HG03045 (cell line): ENCODE data around the gene ENKUR.

Experiments
- ATAC-seq: cut with Tn5 transposase; IDR thresholded peaks from one replicate; pipeline ENCODE4 v1.9.1; 2021; ENCODE audit warnings: mild to moderate bottlenecking, moderate library complexity; ENCODE audit not compliant: unreplicated experiment

Gene ENKUR, protein sequence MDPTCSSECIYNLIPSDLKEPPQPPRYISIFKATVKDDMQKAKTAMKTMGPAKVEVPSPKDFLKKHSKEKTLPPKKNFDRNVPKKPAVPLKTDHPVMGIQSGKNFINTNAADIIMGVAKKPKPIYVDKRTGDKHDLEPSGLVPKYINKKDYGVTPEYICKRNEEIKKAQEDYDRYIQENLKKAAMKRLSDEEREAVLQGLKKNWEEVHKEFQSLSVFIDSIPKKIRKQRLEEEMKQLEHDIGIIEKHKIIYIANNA

DNA sequence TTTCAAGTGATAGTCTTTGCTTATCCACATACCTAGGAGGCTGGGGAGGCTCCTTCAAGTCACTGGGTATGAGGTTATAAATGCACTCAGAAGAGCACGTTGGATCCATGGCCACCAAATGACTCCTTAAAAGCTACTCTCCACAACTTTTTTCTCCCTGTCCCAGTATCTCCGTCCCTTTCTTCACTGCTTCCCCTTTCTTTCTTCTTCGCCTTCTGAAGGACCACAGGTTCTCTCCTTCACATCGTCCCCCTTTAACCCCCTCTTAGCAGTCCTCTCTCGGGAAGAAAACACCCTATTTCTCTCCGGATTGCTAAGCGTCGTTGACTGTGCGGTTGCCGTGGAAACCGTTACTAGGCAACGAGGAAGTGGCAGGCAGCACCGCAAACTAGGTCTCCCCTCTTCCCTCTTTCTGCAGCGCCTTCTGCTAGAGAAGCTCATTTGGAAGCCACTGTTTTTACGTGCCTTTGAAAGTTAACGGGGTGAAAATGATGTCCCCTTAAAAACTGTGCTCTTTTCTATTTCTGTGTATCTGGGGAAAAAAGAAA is at the start of gene ENKUR:
Gene ENKUR (minus strand): TSS at position 331 of the 548 bp plus-strand sequence. CDS start 222 bp downstream, at position 109.
- ATAC-seq: peak; percentile 60

DNA sequence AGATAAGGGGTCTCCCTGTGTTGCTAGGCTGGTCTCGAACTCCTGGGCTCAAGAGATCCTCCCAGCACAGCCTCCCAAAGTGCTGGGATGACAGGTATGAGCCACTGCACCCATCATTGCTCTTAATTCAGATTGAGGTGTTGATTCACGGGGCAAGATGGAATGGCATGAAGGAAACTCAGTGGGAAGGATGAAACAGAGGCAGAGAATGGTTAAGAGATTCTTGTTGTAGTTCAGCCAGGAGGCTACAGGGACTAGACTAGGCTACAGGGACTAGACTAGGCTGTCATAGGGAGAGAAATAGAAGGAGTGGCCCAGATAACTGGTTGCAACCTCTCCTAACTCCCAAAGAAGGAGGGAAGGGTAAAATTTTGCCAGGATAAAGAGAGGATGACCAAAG is 48.4 kb upstream of the ENKUR start:
- no peak for ATAC-seq

DNA sequence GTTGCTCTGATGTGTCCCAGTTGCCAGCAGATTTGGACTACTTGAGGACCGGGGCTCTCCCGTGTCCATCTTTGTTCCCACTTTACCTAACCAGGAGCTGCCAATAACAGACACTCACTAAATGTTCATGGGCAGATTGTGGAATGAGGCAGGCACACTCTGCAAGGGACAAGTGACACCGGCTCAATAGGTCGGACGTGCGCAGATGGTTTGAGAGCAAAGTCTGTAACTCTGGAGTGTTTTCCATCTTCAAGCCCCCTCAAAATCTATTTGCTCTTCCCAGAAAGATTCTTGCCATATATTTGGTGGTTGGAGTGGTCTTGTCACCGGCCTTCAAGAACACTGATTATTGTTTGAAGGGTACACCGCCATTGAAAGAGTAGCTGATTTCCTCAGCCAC is 47.7 kb upstream of the ENKUR start:
- no peak for ATAC-seq

DNA sequence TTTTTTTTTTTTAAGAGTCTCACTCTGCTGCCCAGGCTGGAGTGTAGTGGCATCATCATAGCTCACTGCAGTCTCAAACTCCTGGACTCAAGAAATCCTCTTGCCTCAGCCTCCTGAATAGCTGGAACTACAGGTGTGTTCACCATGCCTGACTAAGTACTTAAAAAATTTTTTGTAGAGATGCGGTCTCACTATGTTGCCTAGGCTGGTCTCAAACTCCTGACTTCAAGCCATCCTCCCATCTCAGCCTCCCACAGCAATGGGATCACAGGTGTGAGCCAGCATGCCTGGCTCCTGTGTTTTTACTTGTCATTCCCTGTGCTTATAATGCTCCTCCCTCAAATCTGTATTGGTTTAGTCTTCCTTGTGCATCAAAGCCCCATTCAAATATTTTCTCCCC is 47.2 kb upstream of the ENKUR start:
- ATAC-seq: no peak

DNA sequence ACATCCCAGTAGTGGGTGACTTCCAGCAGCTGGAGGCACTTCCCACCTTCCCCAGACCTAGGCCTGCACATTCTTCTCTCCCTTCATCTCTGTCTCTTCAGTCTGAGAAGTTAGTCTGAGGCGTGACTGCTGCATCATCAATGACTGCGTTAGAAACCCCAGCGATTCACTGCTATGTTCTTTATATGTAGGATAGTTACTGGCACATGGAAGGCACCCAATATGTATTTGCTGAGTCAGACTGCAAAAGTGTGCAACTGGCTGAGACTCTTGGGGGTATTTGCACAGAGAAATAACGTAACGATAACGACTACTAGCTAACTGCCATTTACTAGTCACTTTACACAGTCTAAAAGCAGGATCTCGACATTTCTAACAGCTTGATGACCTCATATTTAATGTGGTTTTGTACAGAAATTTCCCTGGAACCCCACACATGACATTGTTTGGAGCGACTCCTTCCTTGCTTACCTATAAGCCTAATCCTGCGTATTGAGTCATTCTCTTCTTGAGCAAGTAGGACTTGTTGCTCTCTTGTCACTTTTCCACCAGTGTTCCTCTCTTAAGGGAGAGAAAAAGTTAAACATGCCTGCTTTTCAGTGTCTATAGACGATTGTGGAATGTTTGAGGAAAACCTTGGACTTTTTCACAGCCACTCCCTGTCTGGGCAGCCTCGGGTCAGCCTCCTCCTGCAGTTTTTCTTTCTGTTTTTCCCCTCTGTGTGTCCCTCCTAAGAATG is 45.9 kb upstream of the ENKUR start:
- no peak for ATAC-seq

DNA sequence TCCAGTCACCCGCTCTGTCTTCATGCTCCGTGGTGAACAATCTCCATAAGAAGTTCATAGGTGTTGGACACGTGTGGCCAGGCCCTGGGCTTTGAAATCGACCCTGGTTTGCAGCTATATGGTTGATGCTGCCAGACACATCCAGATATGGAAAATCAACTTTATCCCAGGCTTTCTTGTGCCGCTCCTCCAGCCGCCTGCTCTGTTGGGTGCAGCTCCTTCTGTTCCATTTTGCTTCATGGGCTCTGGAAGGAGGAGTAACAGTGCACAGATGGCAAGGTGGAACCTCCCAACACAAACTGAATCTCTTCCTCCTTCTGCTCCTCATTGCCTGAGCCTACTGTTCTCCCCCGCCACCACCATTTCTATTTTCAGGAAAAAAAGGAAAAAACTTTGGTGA is 45.2 kb upstream of the ENKUR start:
- no peak for ATAC-seq

DNA sequence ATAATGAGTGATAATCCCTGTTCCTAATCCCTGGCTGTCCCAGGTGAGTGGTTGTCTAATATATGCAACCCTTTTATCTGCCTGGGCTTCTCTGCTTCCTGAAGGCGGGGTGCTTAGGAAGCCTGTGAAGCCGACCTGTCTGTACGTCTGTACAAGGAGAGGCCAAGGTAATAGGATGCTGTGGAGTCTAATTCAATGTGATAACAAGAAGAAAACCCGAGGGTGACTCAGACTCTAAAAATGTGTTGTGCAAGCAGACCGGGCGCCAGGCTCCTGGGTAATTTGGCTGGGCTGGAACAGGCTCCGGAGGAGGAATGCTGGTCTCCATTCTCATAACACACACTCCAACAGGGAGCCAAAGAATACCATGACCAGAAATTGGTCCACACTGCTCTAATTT is 44.0 kb upstream of the ENKUR start:
- ATAC-seq: no peak

DNA sequence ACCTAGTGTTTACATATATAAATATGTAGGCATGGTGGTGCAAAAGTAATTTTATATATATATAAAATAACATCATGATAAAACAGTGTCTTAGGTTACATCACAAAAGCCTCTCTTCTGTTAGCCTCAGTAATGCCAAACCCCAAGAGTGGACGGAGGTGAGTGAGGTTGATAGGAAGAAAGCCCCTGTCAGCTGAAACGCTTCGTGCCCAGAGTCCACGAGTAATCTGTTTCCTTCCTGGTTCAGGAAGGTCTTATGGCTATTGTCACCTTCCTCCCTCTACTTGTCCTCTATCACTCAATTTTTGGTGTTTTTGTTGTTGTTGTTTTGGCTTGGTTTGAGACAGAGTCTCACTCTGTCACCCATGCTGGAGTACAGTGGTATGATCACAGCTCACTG is 41.9 kb upstream of the ENKUR start:
- no peak for ATAC-seq

DNA sequence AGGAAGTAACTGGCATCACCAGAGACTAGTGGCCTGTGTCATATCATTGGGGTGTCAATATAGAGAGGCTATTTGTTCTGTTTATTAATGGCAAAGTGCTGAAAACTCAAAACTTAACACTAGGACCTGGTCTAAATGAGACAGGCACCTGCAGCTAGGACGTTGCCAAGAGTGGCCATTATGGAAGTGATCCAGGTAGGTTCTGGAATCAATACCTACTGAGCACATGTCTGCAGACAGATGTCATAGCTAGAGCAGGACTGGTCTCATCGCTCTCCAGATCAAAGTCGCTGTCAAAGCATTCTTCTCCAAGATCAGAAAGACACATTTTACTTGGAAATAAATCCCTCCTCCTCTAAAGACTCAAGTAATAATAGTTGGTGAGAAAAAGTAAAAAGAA is 40.8 kb upstream of the ENKUR start:
- ATAC-seq: no peak

DNA sequence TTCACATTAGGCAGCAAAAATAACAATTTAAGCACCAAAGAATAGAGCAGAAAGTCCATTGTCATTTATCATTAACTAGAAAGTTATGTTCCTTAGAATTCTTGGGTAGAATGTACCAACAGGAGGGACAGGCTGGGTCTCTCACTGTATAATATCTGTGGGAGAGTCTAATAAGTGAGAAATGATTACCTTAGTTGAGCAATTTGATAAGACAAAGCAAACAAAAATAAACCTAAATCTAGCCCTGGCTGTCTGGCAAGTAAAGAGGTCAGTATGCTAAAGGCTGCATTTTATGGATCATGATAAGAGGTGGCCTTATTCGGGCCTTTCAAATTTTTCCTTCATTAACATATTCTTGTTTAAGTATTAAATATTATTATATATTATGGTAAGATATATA is 36.1 kb upstream of the ENKUR start:
- no peak for ATAC-seq

DNA sequence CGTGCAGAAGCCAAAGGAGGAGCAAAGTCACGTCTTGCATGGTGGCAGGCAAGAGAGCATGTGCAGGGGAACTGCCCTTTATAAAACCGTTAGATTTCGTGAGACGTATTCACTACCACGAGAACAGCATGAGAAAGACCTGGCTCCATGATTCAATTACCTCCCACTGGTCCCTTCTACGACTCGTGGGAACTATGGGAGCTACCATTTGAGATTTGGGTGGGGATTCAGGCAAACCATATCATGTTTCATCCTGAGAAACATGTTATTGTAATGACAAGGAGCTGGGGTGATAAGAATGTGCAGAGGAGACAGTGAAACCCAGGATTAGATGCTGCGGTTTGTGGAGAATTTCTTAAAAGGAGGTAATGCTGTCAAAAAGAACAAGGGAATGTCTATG is 34.4 kb upstream of the ENKUR start:
- ATAC-seq: no peak

DNA sequence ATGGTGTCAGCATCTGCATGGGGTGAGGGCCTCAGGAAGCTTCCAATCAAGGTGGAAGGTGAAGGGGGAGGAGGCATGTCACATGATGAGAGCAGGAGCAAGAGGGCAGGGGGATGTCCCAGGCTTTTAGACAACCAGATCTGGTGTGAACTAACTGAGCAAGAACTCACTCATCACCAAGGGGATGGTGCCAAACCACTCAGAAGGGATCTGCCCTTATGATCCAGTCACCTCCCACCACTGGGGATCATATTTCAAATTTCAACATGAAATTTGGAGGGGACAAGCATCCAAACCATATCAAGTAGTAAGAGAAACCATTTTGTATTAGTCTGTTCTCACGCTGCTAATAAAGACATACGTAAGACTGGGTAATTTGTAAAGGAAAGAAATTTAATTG is 34.0 kb upstream of the ENKUR start:
- no peak for ATAC-seq

DNA sequence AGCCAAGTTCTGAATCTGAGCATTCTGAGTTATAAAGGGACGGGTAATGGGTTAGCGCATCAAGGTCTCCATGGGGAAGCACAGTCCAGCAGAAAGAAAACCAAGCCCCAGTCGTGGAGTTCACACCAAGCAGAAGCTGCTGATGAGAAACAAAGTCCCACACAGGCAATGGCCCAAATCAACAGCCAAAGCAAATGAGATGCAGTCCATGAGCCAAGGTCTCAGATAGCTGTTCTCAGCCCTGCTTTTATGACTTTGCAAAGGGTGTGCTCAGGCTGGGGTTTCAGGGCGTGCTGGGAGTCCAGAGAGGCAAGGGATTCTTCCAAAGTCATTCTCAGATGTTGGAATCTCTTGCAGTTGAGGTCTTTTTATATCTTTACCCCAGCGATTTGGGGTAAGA is 32.5 kb upstream of the ENKUR start:
- ATAC-seq: no peak

DNA sequence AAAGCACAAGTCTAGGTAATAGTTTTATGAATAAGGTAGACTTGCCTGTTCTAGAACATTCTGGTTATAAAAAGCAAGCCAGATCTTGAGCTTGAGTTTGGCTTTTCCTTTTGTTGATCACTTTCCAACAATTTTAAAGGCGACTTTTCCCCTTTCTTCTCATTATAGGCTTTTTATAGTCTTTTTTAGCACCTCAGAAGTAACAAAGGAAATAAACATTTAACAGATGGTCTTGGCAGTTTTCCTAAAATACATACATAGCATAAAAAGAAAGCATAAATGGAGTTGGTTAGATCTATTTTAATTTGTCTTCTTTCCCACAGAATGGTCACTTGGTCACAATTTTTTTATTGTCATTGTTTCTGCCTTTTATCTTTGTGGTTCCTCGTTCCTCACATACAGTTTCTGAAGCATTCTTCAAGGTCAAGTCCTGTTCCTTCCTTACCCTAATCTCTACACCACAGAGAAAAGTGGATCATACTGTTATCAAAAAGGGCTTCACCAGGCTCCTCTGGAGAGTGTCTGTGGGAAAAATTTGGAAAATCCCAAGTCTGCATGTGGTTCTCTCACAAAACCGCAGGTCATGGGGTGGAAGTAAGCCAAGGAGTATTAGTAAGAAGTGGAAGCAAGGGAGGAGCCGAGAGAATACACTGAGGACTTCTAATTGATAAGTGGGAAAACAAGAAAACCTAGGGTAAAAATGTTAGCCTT is 31.8 kb upstream of the ENKUR start:
- ATAC-seq: no peak

DNA sequence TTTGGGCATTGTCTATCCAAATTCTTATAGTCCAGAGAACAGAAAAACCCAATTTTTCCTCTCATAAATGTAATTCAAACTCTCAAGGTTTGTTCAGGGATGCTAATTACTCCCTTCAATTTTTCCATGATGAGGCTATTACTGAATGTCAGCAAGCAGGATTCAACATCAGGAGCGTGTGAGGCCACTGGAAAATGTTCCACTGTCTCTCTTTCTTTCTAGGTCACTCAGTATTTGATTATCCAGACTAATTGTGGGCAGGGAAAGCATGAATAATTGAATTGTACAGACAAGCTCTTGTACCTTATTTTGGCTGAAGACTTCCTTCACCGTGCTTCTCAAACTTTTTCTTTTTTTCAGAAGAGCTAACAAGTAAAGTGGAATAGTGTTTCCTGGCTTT is 31.1 kb upstream of the ENKUR start:
- ATAC-seq: no peak

DNA sequence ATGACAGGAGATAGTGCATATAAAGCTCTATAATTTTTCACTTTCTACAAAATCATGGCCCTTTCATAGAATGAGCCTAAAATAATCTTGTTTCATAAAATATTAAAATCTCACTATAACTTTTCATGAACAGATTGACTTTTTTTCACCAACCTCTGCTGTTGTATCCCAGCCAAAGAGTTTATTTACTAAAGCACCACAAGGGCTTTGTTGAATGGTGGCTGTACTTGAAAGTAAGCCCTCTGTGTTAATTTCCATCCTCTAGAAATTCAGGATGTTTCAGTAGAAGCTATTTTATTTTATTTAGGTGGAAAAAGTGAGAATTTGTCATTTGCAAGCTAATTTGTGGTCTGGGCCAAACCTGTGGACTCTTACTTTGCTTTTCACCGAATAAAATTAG is 30.7 kb upstream of the ENKUR start:
- no peak for ATAC-seq

DNA sequence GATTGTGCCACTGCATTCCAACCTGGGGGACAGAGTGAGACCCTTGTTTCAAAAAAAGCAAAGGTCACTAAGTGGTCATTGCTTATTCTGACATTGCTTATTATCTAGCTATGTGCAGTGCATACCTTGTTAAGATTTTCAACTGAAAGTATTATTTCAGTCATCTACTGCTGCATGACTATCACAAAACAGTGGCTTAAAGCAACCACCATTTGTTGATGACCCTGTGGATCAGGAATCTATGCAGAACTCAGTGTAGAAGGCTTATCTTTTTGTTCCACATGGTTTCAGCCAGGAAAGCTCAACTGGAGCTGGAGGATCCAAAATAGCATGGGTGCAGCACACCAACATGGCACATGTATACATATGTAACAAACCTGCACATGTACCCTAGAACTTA is 23.6 kb upstream of the ENKUR start:
- ATAC-seq: no peak

DNA sequence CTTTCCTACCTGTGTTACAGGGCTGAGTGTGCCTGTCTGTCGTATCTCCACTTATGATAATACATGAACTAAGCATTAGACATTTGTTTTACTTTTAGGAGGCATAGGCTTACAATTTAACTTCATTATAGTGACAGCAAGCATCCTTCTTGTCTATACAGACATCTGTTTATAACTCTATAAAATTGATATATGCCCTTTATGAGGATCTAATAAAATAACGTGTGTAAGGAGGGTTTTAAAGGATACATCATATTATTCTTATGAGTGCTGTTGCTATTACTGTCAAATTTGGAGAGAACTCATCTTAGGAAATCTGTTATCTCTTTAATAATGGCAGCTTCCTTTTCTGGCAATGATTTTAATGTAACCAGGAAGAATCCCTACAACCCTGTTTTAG is 22.4 kb upstream of the ENKUR start:
- no peak for ATAC-seq

DNA sequence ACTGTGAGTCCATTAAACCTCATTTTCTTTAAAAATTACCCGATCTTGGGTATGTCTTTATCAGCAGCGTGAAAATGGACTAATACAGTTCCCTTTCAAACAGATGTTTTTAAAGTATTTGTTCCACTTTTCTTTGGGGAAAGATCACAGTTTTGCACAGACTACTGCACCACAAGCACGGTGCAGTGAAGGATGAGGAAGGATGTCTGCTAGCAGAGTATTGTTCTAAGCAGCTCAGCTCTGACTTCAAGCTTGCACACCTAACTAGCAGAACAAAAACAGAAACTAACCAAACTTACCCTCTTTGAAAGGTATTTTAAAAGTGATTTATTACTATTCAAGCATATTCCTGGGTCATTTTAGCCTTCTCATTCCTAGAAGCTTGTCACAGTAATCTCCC is 20.4 kb upstream of the ENKUR start:
- ATAC-seq: no peak

DNA sequence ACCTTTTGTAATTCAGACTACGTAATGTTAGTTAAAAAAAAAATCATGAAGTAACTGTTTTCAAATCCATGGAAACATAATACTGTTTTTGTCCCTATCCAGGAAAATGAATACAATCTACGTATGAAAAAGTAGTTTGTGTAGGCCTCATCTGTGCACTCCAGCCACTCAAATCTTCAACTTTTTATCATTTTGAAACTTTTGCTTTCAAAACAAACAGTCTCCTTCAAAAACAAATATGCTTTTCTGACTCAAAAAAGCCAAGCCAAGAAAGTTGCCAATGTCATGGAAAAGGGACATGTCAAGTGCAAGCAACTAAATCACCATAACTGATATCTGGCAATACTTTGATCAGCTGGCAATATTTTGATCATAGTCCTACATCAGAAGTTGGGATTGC is 13.6 kb upstream of the ENKUR start:
- no peak for ATAC-seq

DNA sequence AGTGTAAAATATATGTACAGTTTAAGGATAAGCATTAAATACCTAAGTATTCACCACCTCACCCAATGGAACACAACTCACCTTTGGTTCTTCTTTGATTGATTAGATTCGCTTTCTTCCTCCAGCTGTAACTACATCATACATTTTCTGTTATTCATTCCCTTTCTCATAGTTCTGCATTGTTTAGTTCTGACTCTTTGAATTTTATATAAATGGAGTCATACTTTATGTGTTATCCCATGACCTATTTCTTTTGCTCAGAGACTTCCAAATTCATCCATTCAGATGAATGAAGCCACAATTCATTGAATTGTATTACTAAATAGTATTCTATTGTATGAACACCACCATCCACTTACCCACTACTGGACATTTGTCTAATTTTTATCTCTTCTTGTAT is 12.8 kb upstream of the ENKUR start:
- no peak for ATAC-seq

DNA sequence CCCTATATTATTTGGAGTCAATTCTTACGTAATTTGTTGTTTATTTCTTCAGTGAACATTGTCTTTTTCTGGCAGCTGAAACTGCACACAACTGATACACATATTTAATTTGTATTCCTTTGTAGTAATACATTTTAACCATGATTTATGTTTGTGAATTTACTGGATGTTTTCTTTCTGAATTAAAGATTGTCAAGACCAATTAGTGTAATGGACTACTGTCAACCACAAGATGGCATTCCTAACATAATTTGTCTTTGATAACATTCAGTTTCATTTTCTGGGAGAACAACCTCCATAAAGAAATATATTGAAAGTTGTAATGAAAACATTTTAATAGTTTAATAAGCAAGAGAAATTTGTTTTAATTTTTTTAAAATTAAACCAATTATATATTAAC is 10.5 kb upstream of the ENKUR start:
- ATAC-seq: no peak
